ENCODE data around the gene SPATS2.

GRCh38 chr12:49336645-49337584 lies 30.3 kb upstream of the SPATS2 start, which contains the start of gene C1QL4:
- peak; percentile 66 to 73 for TF ChIP-seq CTCF (conservative IDR thresholded peaks at IDR 0.05 in 1 of 2, IDR thresholded peaks at IDR 0.05 in 1 of 2; ENCODE audit: low read depth in 1 of 2, low read length in 2 of 2)
- peak; percentile 98 for TF ChIP-seq EZH2 (IDR thresholded peaks at IDR 0.05; ENCODE audit: low read length, missing control alignments)
